Measurements from ENCODE around the gene RNF212.

The RNF212 gene

DNA sequence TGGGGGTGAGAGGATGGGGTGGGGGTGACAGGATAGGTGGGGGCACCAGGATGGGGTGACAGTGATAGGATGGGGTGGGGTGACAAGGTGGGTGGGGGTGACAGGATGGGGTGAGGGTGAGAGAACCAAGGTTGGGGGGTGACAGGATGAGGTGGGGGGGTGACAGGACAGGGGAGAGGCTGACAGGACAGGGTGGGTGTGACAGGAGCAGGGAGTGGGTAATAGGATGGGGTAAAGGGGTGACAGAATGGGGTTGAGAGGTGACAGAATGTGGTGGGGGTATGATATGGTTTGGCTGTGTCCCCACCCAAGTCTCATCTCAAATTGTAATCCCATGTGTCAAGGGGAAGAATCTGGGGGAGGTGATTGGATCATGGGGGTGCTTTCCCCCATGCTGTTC is 26.0 kb downstream of the RNF212 start:
- no peak for DNase-seq

DNA sequence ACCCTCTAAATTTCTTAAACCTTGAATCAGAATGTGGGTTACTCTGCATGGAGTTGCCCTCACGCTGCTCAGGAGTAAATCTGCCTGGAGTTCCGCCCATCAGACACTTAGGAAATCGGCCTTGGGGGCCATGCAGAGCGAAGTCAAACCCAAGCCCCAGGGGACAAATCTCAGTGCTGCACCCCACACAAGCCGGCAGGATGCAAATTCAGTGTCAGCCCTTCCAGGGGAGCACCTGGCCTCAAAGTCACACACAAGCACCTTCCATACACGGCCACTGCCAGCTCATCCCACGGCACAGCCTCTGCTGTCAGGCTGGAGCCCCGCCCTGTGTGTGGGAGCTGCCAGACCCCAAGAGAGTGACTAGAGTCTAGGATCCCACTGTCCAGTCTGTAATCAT is 27.4 kb downstream of the RNF212 start:
- no peak for DNase-seq

GRCh38 chr4:1085404-1085799 is 28.0 kb downstream of the RNF212 start:
- no peak for DNase-seq

DNA sequence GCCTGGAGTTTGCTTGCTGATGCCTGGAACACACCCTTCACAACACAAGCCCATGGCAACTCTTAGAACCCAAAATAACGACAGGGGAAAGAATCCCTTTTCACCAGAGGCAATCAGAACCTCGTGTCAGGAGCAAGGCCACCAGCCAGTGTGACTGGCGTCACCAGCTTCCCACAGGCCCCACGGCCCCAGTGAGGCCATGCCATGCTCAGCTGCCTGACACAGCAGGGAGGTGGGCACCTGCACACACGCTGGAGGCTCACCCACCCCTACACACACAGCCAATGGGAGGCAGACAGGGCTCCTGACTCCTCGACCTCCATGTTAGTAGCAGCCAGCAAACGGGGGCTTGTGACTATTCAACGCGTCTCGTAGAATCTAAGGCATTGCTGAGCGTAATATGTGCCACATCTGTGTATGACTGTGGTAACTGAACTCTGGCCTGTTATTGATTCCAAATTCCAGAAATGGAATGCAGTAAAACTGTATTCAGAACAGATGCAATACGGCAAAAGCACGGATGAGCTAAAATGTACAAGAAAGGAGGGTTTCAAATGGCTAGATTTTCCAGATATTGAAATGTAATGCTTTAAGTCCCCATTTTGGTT is 28.5 kb downstream of the RNF212 start:
- no peak for DNase-seq

DNA sequence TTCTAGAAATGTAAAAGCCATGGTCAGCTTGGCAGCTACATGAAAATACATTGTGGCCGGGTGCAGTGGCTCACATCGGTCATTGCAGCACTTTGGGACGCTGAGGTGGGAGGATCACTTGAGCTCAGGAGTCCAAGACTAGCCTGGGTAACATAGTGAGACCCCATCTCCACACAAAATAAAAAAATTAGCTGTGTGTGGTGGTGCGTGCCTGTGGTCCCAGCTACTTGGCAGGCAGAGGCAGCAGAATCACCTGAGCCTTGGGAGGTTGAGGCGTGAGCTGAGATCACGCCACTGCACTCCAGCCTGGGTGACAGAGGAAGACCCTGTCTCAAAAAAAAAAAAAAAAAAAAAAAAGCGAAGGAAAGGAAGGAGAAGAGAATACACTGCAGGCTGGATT is 29.0 kb downstream of the RNF212 start:
- no peak for DNase-seq

GRCh38 chr4:1082215-1083182 is 30.9 kb downstream of the RNF212 start:
- no peak for DNase-seq

DNA sequence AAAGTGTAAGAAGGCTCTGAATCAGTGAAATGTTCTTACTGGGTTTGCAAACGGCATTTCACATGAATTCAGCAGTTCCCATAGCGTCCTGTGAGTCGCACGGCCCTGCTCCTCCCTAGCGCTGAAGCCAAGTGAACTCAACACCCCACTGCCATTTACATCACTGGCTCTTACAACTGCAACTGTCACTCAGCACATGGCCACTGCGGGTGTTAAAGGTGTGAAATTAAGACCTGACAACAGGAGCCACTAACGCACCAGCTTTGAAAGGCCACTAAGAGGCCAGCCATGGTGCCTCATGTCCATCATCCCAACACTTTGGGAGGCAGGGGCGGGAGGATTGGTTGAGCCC is 31.7 kb downstream of the RNF212 start:
- no peak for DNase-seq

- DNase-seq = no peak
Measured at GRCh38 chr4:1080961-1081688, 32.2 kb downstream of the RNF212 start.

- DNase-seq = no peak
Measured at GRCh38 chr4:1080432-1080831, 32.9 kb downstream of the RNF212 start.

DNA sequence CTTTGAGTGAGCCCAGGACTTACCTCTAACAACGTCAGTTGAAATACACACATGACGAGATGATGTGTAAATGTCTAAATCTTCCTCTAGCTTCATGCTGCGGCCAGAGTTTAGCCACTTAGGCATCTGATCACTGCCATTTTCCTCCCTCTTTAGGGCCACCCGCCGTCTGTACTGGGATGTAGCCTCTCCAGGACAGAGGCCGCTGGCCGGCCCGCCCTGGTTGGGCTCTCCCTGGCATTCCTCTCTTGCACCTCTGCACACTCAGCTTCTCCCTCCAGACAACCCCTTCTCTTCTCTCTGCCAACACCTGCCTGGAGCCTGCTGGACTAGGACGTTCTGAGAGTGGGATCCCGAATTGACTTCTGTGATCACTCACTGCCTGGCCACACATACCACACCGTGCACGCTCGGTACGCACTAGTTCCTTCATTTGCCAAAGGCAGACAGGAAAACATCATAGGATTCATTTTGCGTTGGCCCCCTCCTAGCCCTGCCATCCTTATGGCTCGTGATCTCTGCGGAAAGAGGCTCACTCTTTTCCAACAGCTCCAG is 33.6 kb downstream of the RNF212 start:
- DNase-seq = no peak

- DNase-seq = no peak
Measured at GRCh38 chr4:1078490-1078889, 34.9 kb downstream of the RNF212 start.

DNA sequence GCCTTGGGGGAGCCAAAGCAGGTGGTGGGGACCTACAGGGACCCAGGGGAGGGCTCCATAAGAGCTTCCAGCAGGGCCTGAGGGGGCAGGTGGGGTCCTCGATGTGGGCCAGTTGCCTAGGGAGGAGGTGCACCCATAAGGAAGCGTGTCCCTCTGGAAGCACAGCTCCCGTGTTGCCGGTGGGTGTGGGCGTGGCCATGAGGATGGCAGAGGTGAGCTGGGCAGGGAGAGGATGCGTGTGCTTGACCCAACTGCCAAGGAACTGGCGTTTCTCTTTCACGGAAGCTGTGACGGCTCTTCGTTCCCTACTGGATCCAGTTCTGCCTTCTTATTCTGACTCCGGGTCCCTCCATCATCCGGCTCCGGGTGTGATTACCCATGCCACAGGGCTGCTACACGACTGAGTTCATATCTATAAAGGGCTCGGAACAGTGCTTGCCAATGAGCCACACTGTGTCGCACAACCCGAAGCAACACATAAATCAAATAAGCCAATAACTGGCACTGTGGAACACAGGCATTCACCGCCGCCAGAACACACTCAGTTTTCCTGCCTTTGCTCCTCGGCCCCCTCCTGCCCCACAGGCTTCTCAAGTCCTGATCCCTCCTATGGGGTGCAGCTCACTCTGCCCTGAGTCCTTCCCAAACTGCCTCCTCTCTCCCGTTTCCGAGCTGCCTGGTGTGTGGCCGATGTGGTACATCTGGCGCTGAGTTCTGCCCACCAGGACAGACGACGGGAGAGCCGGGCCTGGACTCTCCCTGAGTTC is 35.5 kb downstream of the RNF212 start:
- DNase-seq = no peak

- no peak for DNase-seq
Measured at GRCh38 chr4:1075809-1076699, 37.3 kb downstream of the RNF212 start.

GRCh38 chr4:1075225-1075624 is 38.1 kb downstream of the RNF212 start:
- no peak for DNase-seq

DNA sequence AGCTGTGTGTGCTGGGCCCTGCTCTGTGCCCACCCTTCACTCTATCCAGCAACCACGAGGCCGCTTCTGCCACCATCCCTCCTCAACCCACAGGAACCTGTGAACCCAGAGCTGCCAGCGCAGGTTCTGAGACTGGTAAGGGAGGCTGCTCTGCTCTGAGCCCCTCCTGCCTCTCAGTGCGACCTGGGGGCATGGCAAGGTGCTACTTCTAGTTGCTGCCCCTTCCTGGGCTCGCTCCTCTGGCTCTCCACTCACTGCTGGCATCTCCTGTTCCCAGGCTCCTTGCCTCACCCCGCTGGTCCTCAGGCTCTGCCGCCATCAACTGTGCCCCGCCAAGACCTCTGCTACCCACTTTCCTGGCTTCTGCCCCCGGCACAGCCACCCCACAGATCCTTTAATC is 39.3 kb downstream of the RNF212 start:
- no peak for DNase-seq

GRCh38 chr4:1072830-1073446 is 40.4 kb downstream of the RNF212 start:
- peak; percentile 64 for DNase-seq

DNA sequence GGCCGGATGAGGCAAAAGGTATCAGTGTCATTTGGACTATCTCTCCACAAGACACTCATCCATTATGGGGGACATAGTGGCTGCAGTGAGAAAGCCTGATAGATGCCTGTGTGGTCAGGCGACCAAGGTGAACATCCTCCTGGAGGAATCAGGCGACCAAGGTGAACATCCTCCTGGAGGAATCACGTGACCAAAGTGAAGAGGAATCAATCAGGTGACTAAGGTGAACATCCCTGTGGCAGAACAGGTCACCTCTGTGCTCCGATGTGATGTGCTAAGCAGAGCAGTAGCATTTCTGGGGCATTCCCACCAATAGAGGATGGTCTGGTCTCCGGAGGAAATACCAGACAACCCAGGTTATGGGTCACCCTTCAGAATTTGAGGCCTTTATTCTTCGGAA is 44.0 kb downstream of the RNF212 start:
- DNase-seq = no peak

DNA sequence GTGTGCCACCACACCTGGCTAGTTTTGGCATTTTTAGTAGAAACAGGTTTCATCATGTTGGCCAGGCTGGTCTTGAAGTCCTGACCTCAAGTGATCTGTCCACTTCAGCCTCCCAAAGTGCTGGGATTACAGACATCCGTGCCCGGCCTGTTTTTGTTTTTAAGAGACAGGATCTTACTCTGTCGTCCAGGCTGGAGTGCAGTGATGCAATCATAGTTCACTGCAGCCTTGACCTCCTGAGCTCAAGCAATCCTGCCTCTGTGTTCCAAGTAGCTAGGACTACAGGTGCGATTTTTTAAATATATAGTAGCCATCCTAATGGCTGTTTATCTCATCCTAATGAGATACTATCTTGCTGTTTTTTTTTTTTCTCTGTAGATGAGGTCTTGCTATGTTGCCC is 47.6 kb downstream of the RNF212 start:
- no peak for DNase-seq

GRCh38 chr4:1062419-1062818 is 50.9 kb downstream of the RNF212 start:
- DNase-seq = no peak

- DNase-seq = no peak
Measured at GRCh38 chr4:1061760-1062159, 51.6 kb downstream of the RNF212 start.

GRCh38 chr4:1061056-1061700 is 52.2 kb downstream of the RNF212 start:
- DNase-seq = no peak

Measured in right hindlimb (tissue), 1 donor.